GM18526 (cell line): ENCODE data around the gene PARN.

ENCODE experiments used
- POLR2A ChIP-seq: IDR thresholded peaks from 3 replicates; pipeline ENCODE4 v1.6.1; 2011; ENCODE audit not compliant: insufficient read length; ENCODE audit errors: extremely low read depth

The PARN gene

GRCh38 chr16:14549789-14550153, 80.3 kb downstream of the PARN start:
- no peak for TF ChIP-seq POLR2A

GRCh38 chr16:14548933-14549788, 80.9 kb downstream of the PARN start:
- no peak for TF ChIP-seq POLR2A

GRCh38 chr16:14545346-14545884, 84.6 kb downstream of the PARN start:
- TF ChIP-seq POLR2A, result no peak

GRCh38 chr16:14539631-14540030, 90.4 kb downstream of the PARN start:
- TF ChIP-seq POLR2A, result no peak

- no peak for TF ChIP-seq POLR2A
These were observed 90.9 kb downstream of the PARN start for GRCh38 chr16:14539156-14539555.

- no peak for TF ChIP-seq POLR2A
These were observed 91.5 kb downstream of the PARN start for GRCh38 chr16:14538604-14539003.

- no peak for TF ChIP-seq POLR2A
These were observed 98.4 kb downstream of the PARN start for GRCh38 chr16:14531613-14532012.

- TF ChIP-seq POLR2A, result no peak
These were observed 99.0 kb downstream of the PARN start for GRCh38 chr16:14531101-14531500.

- TF ChIP-seq POLR2A, result no peak
These were observed 100.0 kb downstream of the PARN start for GRCh38 chr16:14530046-14530445.

GRCh38 chr16:14529010-14529669, 100.9 kb downstream of the PARN start:
- TF ChIP-seq POLR2A, result no peak

GRCh38 chr16:14528306-14528705, 101.8 kb downstream of the PARN start:
- no peak for TF ChIP-seq POLR2A

GRCh38 chr16:14527411-14528044, 102.5 kb downstream of the PARN start:
- no peak for TF ChIP-seq POLR2A

- TF ChIP-seq POLR2A, result no peak
These were observed 104.5 kb downstream of the PARN start for GRCh38 chr16:14525596-14525995.

- TF ChIP-seq POLR2A, result no peak
These were observed 105.1 kb downstream of the PARN start for GRCh38 chr16:14524979-14525378.

- no peak for TF ChIP-seq POLR2A
These were observed 106.4 kb downstream of the PARN start for GRCh38 chr16:14523632-14524031.

- TF ChIP-seq POLR2A, result no peak
These were observed 107.4 kb downstream of the PARN start for GRCh38 chr16:14522671-14523070.
